A673 (cell line): ENCODE measurements around the gene RNASE7. TPM values are rescaled to one million over a fixed set of nuclear protein-coding genes. Genes with fewer than 3 reads are reported as not detected.

Source experiments
- BruUV-seq: library from RNA; stranded (reverse); fragments of 400-500 nt; replicated peaks from 2 replicates; lab custom pipeline; 2021; lab: Mats Ljungman, UMichigan
- CTCF ChIA-PET: fragments of 300-600 bp; sonication (Branson Sonifier 250); formaldehyde crosslinking; loops from one replicate; lab custom pipeline; 2022; ENCODE audit warnings: antibody characterized with exemption; lab: Charles Lee
- POLR2A ChIA-PET: fragments of 300-600 bp; sonication (Branson Sonifier 250); formaldehyde crosslinking; loops from one replicate; lab custom pipeline; 2022; ENCODE audit warnings: antibody characterized with exemption; ENCODE audit not compliant: low non-redundant PET; lab: Charles Lee
- DNase-seq: peaks from one replicate; pipeline ENCODE4 v3.0.0-alpha.2; 2015; ENCODE audit warnings: low spot score
- H3K27ac ChIP-seq: fragments of 200-600 bp; sonication (generic); 2 replicates; pipeline ENCODE4 v1.5.1; 2016; ENCODE audit warnings: mixed run types, low read depth, mild to moderate bottlenecking, mixed read lengths, antibody characterized with exemption, low read length; ENCODE audit not compliant: poor library complexity, severe bottlenecking
- H3K27me3 ChIP-seq: fragments of 200-600 bp; sonication (generic); replicated peaks from 2 replicates; pipeline ENCODE4 v1.6.1; 2017; ENCODE audit warnings: mixed run types, low read depth, mild to moderate bottlenecking, mixed read lengths, antibody characterized with exemption, low read length; ENCODE audit not compliant: insufficient read depth, poor library complexity
- H3K36me3 ChIP-seq: fragments of 200-600 bp; sonication (generic); 2 replicates; pipeline ENCODE4 v1.6.1; 2016; ENCODE audit warnings: mixed run types, mild to moderate bottlenecking, mixed read lengths, antibody characterized with exemption, low read length; ENCODE audit not compliant: insufficient read depth, poor library complexity, severe bottlenecking
- H3K4me1 ChIP-seq: fragments of 200-600 bp; sonication (generic); 2 replicates; pipeline ENCODE4 v1.6.1; 2017; ENCODE audit warnings: mixed run types, mild to moderate bottlenecking, mixed read lengths, antibody characterized with exemption, low read length; ENCODE audit not compliant: insufficient read depth, poor library complexity, severe bottlenecking
- H3K4me3 ChIP-seq: fragments of 200-600 bp; sonication (generic); 2 replicates; pipeline ENCODE4 v1.5.1; 2016; ENCODE audit warnings: low read depth, mixed run types, mild to moderate bottlenecking, mixed read lengths, low read length; ENCODE audit not compliant: poor library complexity, severe bottlenecking
- H3K9me3 ChIP-seq: fragments of 200-600 bp; sonication (generic); 2 replicates; pipeline ENCODE4 v1.6.1; 2016; ENCODE audit warnings: mixed run types, low read depth, mild to moderate bottlenecking, mixed read lengths, antibody characterized with exemption, low read length; ENCODE audit not compliant: poor library complexity, severe bottlenecking
- EZH2 ChIP-seq: fragments of 200-600 bp; sonication (generic); IDR thresholded peaks from 2 replicates; pipeline ENCODE4 v1.6.1; 2017; ENCODE audit warnings: borderline replicate concordance, low read depth, mild to moderate bottlenecking, mixed read lengths, antibody characterized with exemption, low read length; ENCODE audit not compliant: poor library complexity, severe bottlenecking
- intact Hi-C: fragments of 100-400 bp; cut with micrococcal nuclease; formaldehyde crosslinking; loops from one replicate; pipeline ENCODE4 v1.10.0; 2022; ENCODE audit not compliant: unreplicated experiment
- total RNA-seq: library from RNA; stranded (reverse); gene quantifications from 2 replicates; pipeline ENCODE4 v1.2.3, GENCODE V29; 2021
- TF ChIP-seq, protein P1 (sequence below): fragments of 300-800, 200-600 bp; sonication (generic); conservative IDR thresholded peaks from 2 replicates; pipeline ENCODE4 v1.5.1; 2017; ENCODE audit warnings: low read depth, mild to moderate bottlenecking, antibody characterized with exemption, low read length, moderate library complexity, mixed read lengths

RNASE7 gene
- total RNA-seq, 1 experiment from 2014 or later = not detected

DNA sequence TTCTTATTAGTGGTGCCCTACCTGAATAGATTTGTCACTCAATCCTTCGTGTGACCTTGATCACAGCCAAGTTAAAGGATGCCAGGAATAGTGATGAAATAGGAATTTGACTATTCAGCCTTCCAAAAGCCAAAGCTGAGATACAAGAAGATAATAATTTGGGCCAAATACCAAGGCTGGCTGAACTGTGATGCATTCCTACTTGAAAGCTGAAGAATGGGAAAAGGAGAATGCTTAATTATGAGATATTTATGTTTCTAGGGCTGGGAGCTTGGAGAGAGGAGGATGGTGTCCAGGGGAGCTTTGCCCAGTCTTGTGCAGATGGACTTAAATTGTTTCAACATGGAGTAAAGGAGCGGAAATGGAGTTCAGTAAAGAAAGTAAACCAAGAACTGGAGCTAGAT is 5.2 kb downstream of the RNASE7 start:
- Histone ChIP-seq H3K9me3 (no peaks in the 10 kb centered on the region), H3K27me3 (no peaks in the 10 kb centered on the region), H3K4me3 (no peak overlapping the region), H3K27ac (no peak overlapping the region), H3K36me3 (no peaks in the 10 kb centered on the region), H3K4me1 (no peaks in the 10 kb centered on the region)
- no peak for TF ChIP-seq EZH2
- TF ChIP-seq, protein P1, sequence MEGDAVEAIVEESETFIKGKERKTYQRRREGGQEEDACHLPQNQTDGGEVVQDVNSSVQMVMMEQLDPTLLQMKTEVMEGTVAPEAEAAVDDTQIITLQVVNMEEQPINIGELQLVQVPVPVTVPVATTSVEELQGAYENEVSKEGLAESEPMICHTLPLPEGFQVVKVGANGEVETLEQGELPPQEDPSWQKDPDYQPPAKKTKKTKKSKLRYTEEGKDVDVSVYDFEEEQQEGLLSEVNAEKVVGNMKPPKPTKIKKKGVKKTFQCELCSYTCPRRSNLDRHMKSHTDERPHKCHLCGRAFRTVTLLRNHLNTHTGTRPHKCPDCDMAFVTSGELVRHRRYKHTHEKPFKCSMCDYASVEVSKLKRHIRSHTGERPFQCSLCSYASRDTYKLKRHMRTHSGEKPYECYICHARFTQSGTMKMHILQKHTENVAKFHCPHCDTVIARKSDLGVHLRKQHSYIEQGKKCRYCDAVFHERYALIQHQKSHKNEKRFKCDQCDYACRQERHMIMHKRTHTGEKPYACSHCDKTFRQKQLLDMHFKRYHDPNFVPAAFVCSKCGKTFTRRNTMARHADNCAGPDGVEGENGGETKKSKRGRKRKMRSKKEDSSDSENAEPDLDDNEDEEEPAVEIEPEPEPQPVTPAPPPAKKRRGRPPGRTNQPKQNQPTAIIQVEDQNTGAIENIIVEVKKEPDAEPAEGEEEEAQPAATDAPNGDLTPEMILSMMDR = no peak
- ChIA-PET POLR2A (no interaction called here), CTCF (no interaction called here)
- no TSS peak for BruUV-seq
- intact Hi-C loops = no loop called here
- DNase-seq = no peak

DNA sequence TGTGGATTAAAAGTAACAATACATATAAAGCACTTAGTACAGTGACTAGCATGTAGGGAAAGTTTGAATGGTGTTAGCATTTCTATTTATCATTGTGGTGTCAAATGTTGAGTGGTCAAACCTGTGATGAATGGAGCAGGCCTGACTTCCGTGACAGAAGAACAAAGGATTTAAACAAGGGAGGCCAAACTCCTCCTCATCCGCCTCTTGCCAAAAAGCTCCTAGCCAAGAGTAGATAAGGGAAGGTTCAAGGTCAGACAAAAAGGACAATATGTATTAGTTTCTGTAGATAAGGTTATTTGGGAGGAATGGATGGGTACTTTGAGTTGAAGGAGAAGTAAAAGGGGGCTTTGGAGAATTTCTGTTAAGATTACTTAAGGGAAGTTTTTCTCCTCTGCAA is 6.5 kb downstream of the RNASE7 start:
- ChIA-PET CTCF (no interaction called here), POLR2A (no interaction called here)
- no peaks in the 10 kb centered on the region for H3K4me1 ChIP-seq
- DNase-seq = no peak
- no TSS peak for BruUV-seq
- H3K4me3 ChIP-seq = no peak overlapping the region
- H3K36me3 ChIP-seq = no peaks in the 10 kb centered on the region
- H3K9me3 ChIP-seq = no peaks in the 10 kb centered on the region
- no peaks in the 10 kb centered on the region for H3K27me3 ChIP-seq
- H3K27ac ChIP-seq = no peak overlapping the region
- intact Hi-C loops = no loop called here
- TF ChIP-seq, protein P1 = no peak
- TF ChIP-seq EZH2 = no peak

DNA sequence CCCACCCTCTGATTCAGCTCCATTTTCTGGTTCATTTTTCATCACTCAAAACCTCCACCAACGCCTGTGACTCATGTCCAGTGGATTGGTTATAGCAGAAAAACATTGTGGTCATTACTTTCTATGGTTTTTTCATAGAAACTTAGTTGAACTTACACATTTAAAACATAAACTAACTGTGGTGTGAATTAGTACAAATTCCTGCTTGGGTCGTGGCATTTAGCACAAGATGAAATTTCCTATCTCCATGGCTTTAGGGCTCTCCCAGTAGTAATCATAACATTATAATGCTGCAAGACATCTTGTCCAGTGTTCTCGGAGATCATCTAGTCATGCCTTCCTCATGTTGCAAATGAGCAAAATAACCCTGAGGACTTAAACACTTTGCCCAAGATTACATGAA is 7.1 kb downstream of the RNASE7 start:
- BruUV-seq = no TSS peak
- TF ChIP-seq, protein P1 = no peak
- no peak for TF ChIP-seq EZH2
- intact Hi-C loops = no loop called here
- Histone ChIP-seq H3K36me3 (no peaks in the 10 kb centered on the region), H3K27me3 (no peaks in the 10 kb centered on the region), H3K4me3 (no peak overlapping the region), H3K4me1 (no peaks in the 10 kb centered on the region), H3K9me3 (no peaks in the 10 kb centered on the region), H3K27ac (no peak overlapping the region)
- DNase-seq = no peak
- ChIA-PET POLR2A (no interaction called here), CTCF (no interaction called here)
